ENCODE measurements around the gene GATD1. TPM values are rescaled to one million over a fixed set of nuclear protein-coding genes. Genes with fewer than 3 reads are reported as not detected.
"Not testable (repeated sequence)": the region's sequence is repeated elsewhere in the genome, so short reads cannot be mapped to it uniquely, and the experiment has no call there.

The GATD1 gene
- total RNA-seq, 1 donor from 2014 or later, result 12.2 TPM

- Histone ChIP-seq H3K36me3 (no peaks in the 10 kb centered on the region), H3K4me3 (no peak overlapping the region), H3K9me3 (no peaks in the 10 kb centered on the region), H3K4me1 (peaks cover 0 to 7% of the 10 kb centered on the region in 2 donors), H3K27me3 (no peaks in the 10 kb centered on the region), H3K27ac (no peak overlapping the region)
- DNase-seq (ENCODE audit: low spot score in 2 of 2), result no peak
- TF ChIP-seq CTCF (IDR thresholded peaks at IDR 0.05), result no peak
- intact Hi-C loops (cut with DNase I), result no loop called here
Measured at GRCh38 chr11:742571-743201, 34.6 kb downstream of the GATD1 start.

GRCh38 chr11:742156-742546 is 35.1 kb downstream of the GATD1 start:
- DNase-seq (ENCODE audit: low spot score in 2 of 2), result no peak
- no peaks in the 10 kb centered on the region for H3K27me3 ChIP-seq
- peaks cover 0 to 7% of the 10 kb centered on the region in 2 donors for H3K4me1 ChIP-seq
- H3K9me3 ChIP-seq, result no peaks in the 10 kb centered on the region
- H3K27ac ChIP-seq, result no peak overlapping the region
- no peak overlapping the region for H3K4me3 ChIP-seq
- H3K36me3 ChIP-seq, result no peaks in the 10 kb centered on the region
- TF ChIP-seq CTCF (IDR thresholded peaks at IDR 0.05), result no peak
- intact Hi-C loops (cut with DNase I), result no loop called here

GRCh38 chr11:737899-738298 is 39.4 kb downstream of the GATD1 start:
- intact Hi-C loops (cut with DNase I); DNase-seq (ENCODE audit: low spot score in 2 of 2); H3K4me3 ChIP-seq; H3K36me3 ChIP-seq; H3K27ac ChIP-seq; H3K27me3 ChIP-seq; H3K9me3 ChIP-seq; H3K4me1 ChIP-seq: not testable (repeated sequence)

- H3K27ac ChIP-seq, result no peak overlapping the region
- TF ChIP-seq CTCF (IDR thresholded peaks at IDR 0.05), result no peak
- intact Hi-C loops (cut with DNase I), result no loop called here
- DNase-seq (ENCODE audit: low spot score in 2 of 2), result no peak
- H3K36me3 ChIP-seq, result no peaks in the 10 kb centered on the region
- no peaks in the 10 kb centered on the region for H3K4me1 ChIP-seq
- no peak overlapping the region for H3K4me3 ChIP-seq
- H3K27me3 ChIP-seq, result no peaks in the 10 kb centered on the region
- H3K9me3 ChIP-seq, result no peaks in the 10 kb centered on the region
Measured at GRCh38 chr11:737366-737765, 39.9 kb downstream of the GATD1 start.

- H3K4me3 ChIP-seq; H3K36me3 ChIP-seq; intact Hi-C loops (cut with DNase I); DNase-seq (ENCODE audit: low spot score in 2 of 2); H3K4me1 ChIP-seq; H3K27me3 ChIP-seq; H3K27ac ChIP-seq; H3K9me3 ChIP-seq: not testable (repeated sequence)
Measured at GRCh38 chr11:734541-734940, 42.7 kb downstream of the GATD1 start.

- H3K4me1 ChIP-seq, result peaks cover 6 to 12% of the 10 kb centered on the region in 2 donors
- H3K36me3 ChIP-seq, result no peaks in the 10 kb centered on the region
- no peak overlapping the region for H3K27ac ChIP-seq
- no peak overlapping the region for H3K4me3 ChIP-seq
- intact Hi-C loops (cut with DNase I), result no loop called here
- no peaks in the 10 kb centered on the region for H3K27me3 ChIP-seq
- no peak for TF ChIP-seq CTCF (IDR thresholded peaks at IDR 0.05)
- H3K9me3 ChIP-seq, result no peaks in the 10 kb centered on the region
- DNase-seq (ENCODE audit: low spot score in 2 of 2), result no peak
Measured at GRCh38 chr11:733072-733471, 44.2 kb downstream of the GATD1 start.
